ENCODE results near the gene PTEN. TPM values are rescaled to one million over a fixed set of nuclear protein-coding genes. Genes with fewer than 3 reads are reported as not detected.

PTEN gene
- total and polyA plus RNA-seq, 8 donors = 26.2 to 374 (median 59.7) TPM

DNA sequence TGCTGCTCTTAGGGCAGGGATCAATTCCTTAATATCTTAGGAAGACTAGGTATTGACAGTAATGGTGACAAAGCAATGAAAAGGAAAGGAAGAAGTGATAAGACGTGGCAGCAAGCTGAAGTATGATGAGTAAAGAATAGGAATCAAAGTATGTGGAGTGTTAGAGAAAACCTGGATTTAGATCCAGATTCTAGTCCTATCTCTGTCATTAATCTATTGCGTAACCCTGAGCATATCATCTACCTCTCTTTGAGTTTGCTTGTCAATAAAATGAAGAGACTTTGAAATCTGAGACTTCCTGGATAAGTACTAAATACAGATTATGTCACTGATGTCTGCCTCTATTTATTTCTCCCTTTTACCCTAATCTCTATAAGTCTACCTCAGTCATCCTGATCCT lies 89.2 kb downstream of the PTEN start:
- Histone ChIP-seq H3K36me3 (peaks cover 0 to 45% (median 35%) of the 10 kb centered on the region in 4 donors), H3K4me3 (no peak overlapping the region), H3K27me3 (no peaks in the 10 kb centered on the region), H3K4me1 (peaks cover 0 to 18% (median 9%) of the 10 kb centered on the region in 4 donors), H3K27ac (no peak overlapping the region), H3K9me3 (no peaks in the 10 kb centered on the region)
- WGBS, 5 donors = 17 to 69% (median 46%) methylated on average over 2 of the region's 2 CpGs
- DNase-seq = no peak
- intact Hi-C loops (cut with DNase I; ENCODE audit: low total_unique reads) = no loop called here
- TF ChIP-seq POLR2A (IDR thresholded peaks at IDR 0.05) (no peak), EP300 (IDR thresholded peaks at IDR 0.05) (no peak), POLR2AphosphoS5 (IDR thresholded peaks at IDR 0.05) (no peak)
- TF ChIP-seq, protein P1, sequence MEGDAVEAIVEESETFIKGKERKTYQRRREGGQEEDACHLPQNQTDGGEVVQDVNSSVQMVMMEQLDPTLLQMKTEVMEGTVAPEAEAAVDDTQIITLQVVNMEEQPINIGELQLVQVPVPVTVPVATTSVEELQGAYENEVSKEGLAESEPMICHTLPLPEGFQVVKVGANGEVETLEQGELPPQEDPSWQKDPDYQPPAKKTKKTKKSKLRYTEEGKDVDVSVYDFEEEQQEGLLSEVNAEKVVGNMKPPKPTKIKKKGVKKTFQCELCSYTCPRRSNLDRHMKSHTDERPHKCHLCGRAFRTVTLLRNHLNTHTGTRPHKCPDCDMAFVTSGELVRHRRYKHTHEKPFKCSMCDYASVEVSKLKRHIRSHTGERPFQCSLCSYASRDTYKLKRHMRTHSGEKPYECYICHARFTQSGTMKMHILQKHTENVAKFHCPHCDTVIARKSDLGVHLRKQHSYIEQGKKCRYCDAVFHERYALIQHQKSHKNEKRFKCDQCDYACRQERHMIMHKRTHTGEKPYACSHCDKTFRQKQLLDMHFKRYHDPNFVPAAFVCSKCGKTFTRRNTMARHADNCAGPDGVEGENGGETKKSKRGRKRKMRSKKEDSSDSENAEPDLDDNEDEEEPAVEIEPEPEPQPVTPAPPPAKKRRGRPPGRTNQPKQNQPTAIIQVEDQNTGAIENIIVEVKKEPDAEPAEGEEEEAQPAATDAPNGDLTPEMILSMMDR (IDR thresholded peaks at IDR 0.05) = no peak

DNA sequence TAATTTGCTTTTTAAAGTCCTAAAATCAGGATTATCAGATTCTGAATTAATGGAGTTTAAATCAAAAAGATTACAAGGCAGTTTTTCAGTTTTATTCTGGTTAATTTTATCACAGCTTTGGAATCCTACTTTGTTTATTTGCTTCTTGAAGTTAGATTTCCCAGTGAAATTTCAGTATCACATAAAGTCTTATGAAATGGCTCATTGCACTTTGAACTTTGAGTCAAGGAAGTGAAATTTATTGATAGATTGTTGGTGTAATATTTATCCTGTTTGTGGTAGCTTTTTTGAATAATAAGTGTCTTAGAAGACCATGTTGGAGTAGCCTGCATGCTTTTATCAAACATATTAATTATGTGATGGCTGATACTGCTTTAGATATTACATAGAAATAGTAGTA lies 92.6 kb downstream of the PTEN start:
- Histone ChIP-seq H3K9me3 (no peaks in the 10 kb centered on the region), H3K4me3 (no peak overlapping the region), H3K4me1 (peaks cover 4 to 32% (median 11%) of the 10 kb centered on the region in 4 donors), H3K27me3 (no peaks in the 10 kb centered on the region), H3K27ac (peak overlapping the region in 1 of 5 donors; percentile 7), H3K36me3 (peaks cover 0 to 53% (median 46%) of the 10 kb centered on the region in 4 donors)
- TF ChIP-seq EP300 (IDR thresholded peaks at IDR 0.05) = no peak
- TF ChIP-seq POLR2AphosphoS5 (IDR thresholded peaks at IDR 0.05) = no peak
- TF ChIP-seq POLR2A (IDR thresholded peaks at IDR 0.05) = no peak
- TF ChIP-seq, protein P1 (IDR thresholded peaks at IDR 0.05) = no peak
- intact Hi-C loops (cut with DNase I; ENCODE audit: low total_unique reads) = no loop called here
- no peak for DNase-seq

DNA sequence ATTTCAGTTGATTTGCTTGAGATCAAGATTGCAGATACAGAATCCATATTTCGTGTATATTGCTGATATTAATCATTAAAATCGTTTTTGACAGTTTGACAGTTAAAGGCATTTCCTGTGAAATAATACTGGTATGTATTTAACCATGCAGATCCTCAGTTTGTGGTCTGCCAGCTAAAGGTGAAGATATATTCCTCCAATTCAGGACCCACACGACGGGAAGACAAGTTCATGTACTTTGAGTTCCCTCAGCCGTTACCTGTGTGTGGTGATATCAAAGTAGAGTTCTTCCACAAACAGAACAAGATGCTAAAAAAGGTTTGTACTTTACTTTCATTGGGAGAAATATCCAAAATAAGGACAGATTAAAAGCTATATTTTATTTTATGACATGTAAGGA lies 94.3 kb downstream of the PTEN start:
- Histone ChIP-seq H3K4me1 (peaks cover 4 to 41% (median 15%) of the 10 kb centered on the region in 4 donors), H3K27me3 (no peaks in the 10 kb centered on the region), H3K4me3 (no peak overlapping the region), H3K36me3 (peaks cover under 1 to 57% (median 47%) of the 10 kb centered on the region in 4 donors), H3K9me3 (no peaks in the 10 kb centered on the region), H3K27ac (no peak overlapping the region)
- WGBS, 5 donors = 73 to 79% (median 75%) methylated on average over 5 of the region's 5 CpGs
- no peak for TF ChIP-seq POLR2AphosphoS5 (IDR thresholded peaks at IDR 0.05)
- TF ChIP-seq, protein P1 (IDR thresholded peaks at IDR 0.05) = no peak
- TF ChIP-seq POLR2A (IDR thresholded peaks at IDR 0.05) = no peak
- no peak for TF ChIP-seq EP300 (IDR thresholded peaks at IDR 0.05)
- intact Hi-C loops (cut with DNase I; ENCODE audit: low total_unique reads) = no loop called here
- no peak for DNase-seq

DNA sequence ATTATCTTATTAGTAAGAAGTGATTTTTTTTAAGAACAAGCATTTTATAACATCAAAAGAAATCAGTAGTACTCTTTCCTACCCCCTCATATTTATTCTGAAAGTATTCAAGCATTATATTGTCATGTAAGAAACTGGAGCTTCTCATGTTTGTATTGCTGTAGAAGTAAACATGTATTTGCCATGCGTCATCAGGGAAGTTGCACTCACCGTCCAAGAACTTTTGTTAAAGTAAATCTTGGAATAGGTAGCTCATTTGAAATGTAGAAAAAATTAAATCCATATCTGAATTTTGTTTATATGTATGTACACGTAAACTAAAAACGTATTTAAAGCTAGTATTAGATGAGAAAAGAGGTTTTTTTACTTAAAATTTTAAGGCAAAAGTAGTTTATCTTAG lies 96.8 kb downstream of the PTEN start:
- 51 to 68% (median 57%) methylated on average over 4 of the region's 4 CpGs for WGBS, 5 donors
- H3K36me3 ChIP-seq = peaks cover 3 to 62% (median 52%) of the 10 kb centered on the region in 4 donors

DNA sequence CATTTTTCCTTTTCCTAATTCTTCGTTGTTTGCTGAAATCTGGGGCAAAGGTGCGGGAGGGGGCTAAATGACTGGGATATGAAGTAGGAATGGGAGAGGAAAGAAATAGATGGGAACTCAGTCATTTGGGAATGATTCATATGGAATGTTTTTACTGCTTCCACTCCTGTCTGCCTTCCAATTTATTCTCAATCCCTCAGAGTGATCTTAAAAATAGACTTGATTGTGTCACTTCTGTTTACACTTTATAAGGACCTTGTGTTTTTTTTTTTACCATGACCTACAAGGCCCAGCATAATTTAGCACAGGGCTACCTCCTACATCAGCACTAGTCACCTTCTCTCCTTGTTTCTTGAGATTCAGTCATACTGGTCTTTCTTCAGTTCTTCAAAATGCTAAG lies 97.9 kb downstream of the PTEN start:
- Histone ChIP-seq H3K4me1 (peaks cover 4 to 30% (median 9%) of the 10 kb centered on the region in 4 donors), H3K27ac (peak overlapping the region in 4 of 5 donors; percentile 21 to 58 (median 42)), H3K4me3 (no peak overlapping the region), H3K36me3 (peaks cover 3 to 65% (median 61%) of the 10 kb centered on the region in 4 donors), H3K27me3 (no peaks in the 10 kb centered on the region), H3K9me3 (no peaks in the 10 kb centered on the region)
- DNase-seq = no peak
- WGBS, 5 donors = 31 to 48% (median 41%) methylated on average over 2 of the region's 2 CpGs
- TF ChIP-seq, protein P1 (IDR thresholded peaks at IDR 0.05) = no peak
- TF ChIP-seq POLR2AphosphoS5 (IDR thresholded peaks at IDR 0.05) = peak in 1 of 3 donors; percentile 10
- intact Hi-C loops (cut with DNase I; ENCODE audit: low total_unique reads) = no loop called here

More for the DNA sequence above, 96.8 kb downstream of the PTEN start:
- Histone ChIP-seq H3K9me3 (no peaks in the 10 kb centered on the region), H3K27me3 (no peaks in the 10 kb centered on the region), H3K27ac (peak overlapping the region in 1 of 5 donors; percentile 58), H3K4me3 (no peak overlapping the region), H3K4me1 (peaks cover 4 to 41% (median 14%) of the 10 kb centered on the region in 4 donors)
- intact Hi-C loops (cut with DNase I; ENCODE audit: low total_unique reads) = no loop called here
- DNase-seq = no peak
- TF ChIP-seq POLR2AphosphoS5 (IDR thresholded peaks at IDR 0.05) (no peak), EP300 (IDR thresholded peaks at IDR 0.05) (no peak)

All from stomach (tissue), 9 donors.